Vagina (tissue), 2 donors: Measurements from ENCODE around the gene GRXCR1. TPM values are rescaled to one million over a fixed set of nuclear protein-coding genes. Genes with fewer than 3 reads are reported as not detected.
A peak's percentile ranks its signal among the peaks of the same experiment; 100 is the strongest.

Experiments used
- DNase-seq, 2 donors: peaks; one replicate each; pipeline ENCODE4 v3.0.0-alpha.2; 2017; ENCODE audit errors: extremely low spot score in 2 of 2
- H3K27ac ChIP-seq: fragments of 200-600 bp; sonication (generic); one replicate; pipeline ENCODE4 v1.5.1; 2019
- H3K27me3 ChIP-seq: fragments of 200-600 bp; sonication (generic); one replicate; pipeline ENCODE4 v1.5.1; 2019
- H3K36me3 ChIP-seq, 2 donors: fragments of 200-600 bp; sonication (generic); one replicate each; pipeline ENCODE4 v1.5.1; 2017 to 2019
- H3K4me1 ChIP-seq: fragments of 200-600 bp; sonication (generic); one replicate; pipeline ENCODE4 v1.5.1; 2019
- H3K4me3 ChIP-seq, 2 donors: fragments of 200-600 bp; sonication (generic); 1 replicate in 1 of 2; 2 replicates in 1 of 2; pipeline ENCODE4 v1.5.1; 2016 to 2019
- H3K9me3 ChIP-seq: fragments of 200-600 bp; sonication (generic); one replicate; pipeline ENCODE4 v1.5.1; 2019
- CTCF ChIP-seq, 3 experiments: fragments of 450-650 bp in 2 of 3; fragments of 200-600 bp in 1 of 3; sonication (generic) in 1 of 3; IDR thresholded peaks; one replicate each; pipeline ENCODE4 v1.5.1; 2017 to 2019; ENCODE audit warnings: antibody characterized with exemption in 3 of 3, mild to moderate bottlenecking in 2 of 3, moderate library complexity in 2 of 3
- POLR2A ChIP-seq, 2 donors: fragments of 450-650 bp; IDR thresholded peaks; one replicate each; pipeline ENCODE4 v1.6.1; 2017; ENCODE audit warnings: antibody characterized with exemption in 2 of 2, mild to moderate bottlenecking in 2 of 2, moderate library complexity in 2 of 2
- POLR2AphosphoS5 ChIP-seq, 2 donors: sonication (generic); formaldehyde crosslinking; IDR thresholded peaks; one replicate each; pipeline ENCODE4 v1.9.0; 2017; ENCODE audit warnings: antibody characterized with exemption in 2 of 2, mild to moderate bottlenecking in 2 of 2, low read depth in 1 of 2; ENCODE audit not compliant: insufficient read depth in 1 of 2
- intact Hi-C: fragments of 100-400 bp; cut with DNase I; formaldehyde crosslinking; loops from one replicate; pipeline ENCODE4 v1.15.1; 2023
- total RNA-seq: library from RNA; depleted of rRNA; stranded (reverse); fragments of >200 nt; gene quantifications from one replicate; pipeline ENCODE4 v1.2.3, GENCODE V29; 2016

The GRXCR1 gene
- total RNA-seq, 1 donor from 2014 or later: not detected

- Histone ChIP-seq H3K36me3 (no peaks in the 10 kb centered on the region), H3K4me3 (no peak overlapping the region), H3K4me1 (no peaks in the 10 kb centered on the region), H3K27me3 (no peaks in the 10 kb centered on the region), H3K27ac (no peak overlapping the region), H3K9me3 (no peaks in the 10 kb centered on the region)
- no peak for TF ChIP-seq POLR2A (IDR thresholded peaks at IDR 0.05)
- no peak for TF ChIP-seq POLR2AphosphoS5 (IDR thresholded peaks at IDR 0.05; ENCODE audit: insufficient read depth in 1 of 2, low read depth in 1 of 2)
- TF ChIP-seq CTCF (IDR thresholded peaks at IDR 0.05): peak in 2 of 3 experiments; percentile 34 to 48
- no peak for DNase-seq
- intact Hi-C loops: loop anchor here (5.0 kb wide), 1 partner anchor 293 kb away; no protein-coding TSS in a partner anchor
Measured at GRCh38 chr4:42865572-42866189, 26.8 kb upstream of the GRXCR1 start.

- no peaks in the 10 kb centered on the region for H3K36me3 ChIP-seq
- no peaks in the 10 kb centered on the region for H3K9me3 ChIP-seq
- intact Hi-C loops: no loop called here
- H3K4me3 ChIP-seq: no peak overlapping the region
- no peak for DNase-seq
- no peaks in the 10 kb centered on the region for H3K4me1 ChIP-seq
- H3K27ac ChIP-seq: no peak overlapping the region
- TF ChIP-seq POLR2AphosphoS5 (IDR thresholded peaks at IDR 0.05; ENCODE audit: insufficient read depth in 1 of 2, low read depth in 1 of 2) (no peak), CTCF (IDR thresholded peaks at IDR 0.05) (no peak), POLR2A (IDR thresholded peaks at IDR 0.05) (no peak)
- no peaks in the 10 kb centered on the region for H3K27me3 ChIP-seq
Measured at GRCh38 chr4:42871261-42871660, 21.3 kb upstream of the GRXCR1 start.

GRCh38 chr4:42871671-42872290, 20.7 kb upstream of the GRXCR1 start:
- DNase-seq: no peak
- intact Hi-C loops: no loop called here

GRCh38 chr4:42878863-42879262, 13.7 kb upstream of the GRXCR1 start:
- DNase-seq: no peak
- H3K4me3 ChIP-seq: no peak overlapping the region
- intact Hi-C loops: no loop called here
- TF ChIP-seq POLR2AphosphoS5 (IDR thresholded peaks at IDR 0.05; ENCODE audit: insufficient read depth in 1 of 2, low read depth in 1 of 2) (no peak), POLR2A (IDR thresholded peaks at IDR 0.05) (no peak), CTCF (IDR thresholded peaks at IDR 0.05) (no peak)
- H3K9me3 ChIP-seq: no peaks in the 10 kb centered on the region
- no peak overlapping the region for H3K27ac ChIP-seq
- no peaks in the 10 kb centered on the region for H3K36me3 ChIP-seq
- H3K27me3 ChIP-seq: no peaks in the 10 kb centered on the region
- no peaks in the 10 kb centered on the region for H3K4me1 ChIP-seq

More at GRCh38 chr4:42871671-42872290, 20.7 kb upstream of the GRXCR1 start:
- Histone ChIP-seq H3K9me3 (no peaks in the 10 kb centered on the region), H3K27me3 (no peaks in the 10 kb centered on the region), H3K36me3 (no peaks in the 10 kb centered on the region), H3K4me1 (no peaks in the 10 kb centered on the region), H3K4me3 (no peak overlapping the region), H3K27ac (no peak overlapping the region)
- TF ChIP-seq CTCF (IDR thresholded peaks at IDR 0.05): no peak
- TF ChIP-seq POLR2A (IDR thresholded peaks at IDR 0.05): no peak
- TF ChIP-seq POLR2AphosphoS5 (IDR thresholded peaks at IDR 0.05; ENCODE audit: insufficient read depth in 1 of 2, low read depth in 1 of 2): no peak

GRCh38 chr4:42881253-42881652, 11.3 kb upstream of the GRXCR1 start:
- Histone ChIP-seq H3K4me1 (no peaks in the 10 kb centered on the region), H3K36me3 (no peaks in the 10 kb centered on the region), H3K27ac (no peak overlapping the region), H3K9me3 (no peaks in the 10 kb centered on the region), H3K27me3 (no peaks in the 10 kb centered on the region), H3K4me3 (no peak overlapping the region)
- no peak for TF ChIP-seq CTCF (IDR thresholded peaks at IDR 0.05)
- TF ChIP-seq POLR2AphosphoS5 (IDR thresholded peaks at IDR 0.05; ENCODE audit: insufficient read depth in 1 of 2, low read depth in 1 of 2): no peak
- no peak for TF ChIP-seq POLR2A (IDR thresholded peaks at IDR 0.05)
- intact Hi-C loops: no loop called here
- DNase-seq: no peak
